ENCODE measurements around the gene UCMA.

- TF ChIP-seq, protein P1, sequence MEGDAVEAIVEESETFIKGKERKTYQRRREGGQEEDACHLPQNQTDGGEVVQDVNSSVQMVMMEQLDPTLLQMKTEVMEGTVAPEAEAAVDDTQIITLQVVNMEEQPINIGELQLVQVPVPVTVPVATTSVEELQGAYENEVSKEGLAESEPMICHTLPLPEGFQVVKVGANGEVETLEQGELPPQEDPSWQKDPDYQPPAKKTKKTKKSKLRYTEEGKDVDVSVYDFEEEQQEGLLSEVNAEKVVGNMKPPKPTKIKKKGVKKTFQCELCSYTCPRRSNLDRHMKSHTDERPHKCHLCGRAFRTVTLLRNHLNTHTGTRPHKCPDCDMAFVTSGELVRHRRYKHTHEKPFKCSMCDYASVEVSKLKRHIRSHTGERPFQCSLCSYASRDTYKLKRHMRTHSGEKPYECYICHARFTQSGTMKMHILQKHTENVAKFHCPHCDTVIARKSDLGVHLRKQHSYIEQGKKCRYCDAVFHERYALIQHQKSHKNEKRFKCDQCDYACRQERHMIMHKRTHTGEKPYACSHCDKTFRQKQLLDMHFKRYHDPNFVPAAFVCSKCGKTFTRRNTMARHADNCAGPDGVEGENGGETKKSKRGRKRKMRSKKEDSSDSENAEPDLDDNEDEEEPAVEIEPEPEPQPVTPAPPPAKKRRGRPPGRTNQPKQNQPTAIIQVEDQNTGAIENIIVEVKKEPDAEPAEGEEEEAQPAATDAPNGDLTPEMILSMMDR (conservative IDR thresholded peaks at IDR 0.05; ENCODE audit: low read depth, low read length), result no peak
- no peak for TF ChIP-seq EZH2 (IDR thresholded peaks at IDR 0.05; ENCODE audit: low read length, unreplicated experiment)
These were observed 28.3 kb upstream of the UCMA start for GRCh38 chr10:13262433-13262832.

All from PC-3 (cell line).